Omental fat pad (tissue), 4 donors: ENCODE results near the gene TPSB2. TPM values are rescaled to one million over a fixed set of nuclear protein-coding genes. Genes with fewer than 3 reads are reported as not detected.
A peak's percentile ranks its signal among the peaks of the same experiment; 100 is the strongest.
"Not testable (repeated sequence)": the region's sequence is repeated elsewhere in the genome, so short reads cannot be mapped to it uniquely, and the experiment has no call there.

Source experiments
- ATAC-seq: fragments of 150-250 bp; one replicate; pipeline ENCODE4 v1.9.1; 2016; ENCODE audit warnings: mild to moderate bottlenecking, moderate library complexity; ENCODE audit not compliant: low FRiP score
- DNase-seq: peaks from one replicate; pipeline ENCODE4 v3.0.0-alpha.2; 2019; ENCODE audit warnings: low spot score
- CTCF ChIP-seq, 3 donors: fragments of 450-650 bp; IDR thresholded peaks; one replicate each; pipeline ENCODE4 v1.5.1; 2016 to 2017; ENCODE audit warnings: antibody characterized with exemption in 3 of 3, mild to moderate bottlenecking in 3 of 3, moderate library complexity in 2 of 3
- total RNA-seq, 4 donors: library from RNA; depleted of rRNA; stranded (reverse); fragments of >200 nt; gene quantifications; one replicate each; pipeline ENCODE4 v1.1.0, GENCODE V29; 2016

TPSB2 gene
- total RNA-seq, 4 donors from 2014 or later, result 10.1 to 112 (median 42.0) TPM

- not testable (repeated sequence) for ATAC-seq
Measured at GRCh38 chr16:1247903-1248537, 18.0 kb upstream of the TPSB2 start.

GRCh38 chr16:1245452-1246020 lies 15.6 kb upstream of the TPSB2 start:
- no peak for DNase-seq
- ATAC-seq, result no peak
- no peak for TF ChIP-seq CTCF (IDR thresholded peaks at IDR 0.05)

More at GRCh38 chr16:1247903-1248537, 18.0 kb upstream of the TPSB2 start:
- not testable (repeated sequence) for DNase-seq

GRCh38 chr16:1244881-1245280 lies 14.9 kb upstream of the TPSB2 start:
- DNase-seq (no peak), ATAC-seq (peak; percentile 44)
- TF ChIP-seq CTCF (IDR thresholded peaks at IDR 0.05), result no peak

GRCh38 chr16:1243907-1244850 lies 14.2 kb upstream of the TPSB2 start:
- not testable (repeated sequence) for DNase-seq
- peak; percentile 31 for ATAC-seq

- DNase-seq, ATAC-seq: not testable (repeated sequence)
Measured at GRCh38 chr16:1243363-1243762, 13.4 kb upstream of the TPSB2 start.

- DNase-seq, ATAC-seq: not testable (repeated sequence)
Measured at GRCh38 chr16:1241081-1241480, 11.1 kb upstream of the TPSB2 start.

- DNase-seq, ATAC-seq: not testable (repeated sequence)
Measured at GRCh38 chr16:1240436-1240835, 10.5 kb upstream of the TPSB2 start, which contains the start of gene TPSAB1. TSS of gene TPSAB1 (plus strand) at chr16:1240705. CDS start at chr16:1240939, 234 bp downstream.

- not testable (repeated sequence) for ATAC-seq, DNase-seq
Measured at GRCh38 chr16:1239575-1239974, 9.6 kb upstream of the TPSB2 start.

- not testable (repeated sequence) for DNase-seq, ATAC-seq
Measured at GRCh38 chr16:1238909-1239308, 8.9 kb upstream of the TPSB2 start.

GRCh38 chr16:1237990-1238389 lies 8.0 kb upstream of the TPSB2 start:
- ATAC-seq (no peak), DNase-seq (peak; percentile 19)
- no peak for TF ChIP-seq CTCF (IDR thresholded peaks at IDR 0.05)

GRCh38 chr16:1236659-1237058 lies 6.7 kb upstream of the TPSB2 start:
- ATAC-seq, DNase-seq: not testable (repeated sequence)

- ATAC-seq, result peak; percentile 62
- DNase-seq, result not testable (repeated sequence)
Measured at GRCh38 chr16:1232049-1232748, 2.2 kb upstream of the TPSB2 start.

GRCh38 chr16:1231301-1231700 lies 1.3 kb upstream of the TPSB2 start:
- not testable (repeated sequence) for ATAC-seq, DNase-seq

GRCh38 chr16:1230471-1231212 lies 658 bp upstream of the TPSB2 start:
- ATAC-seq, DNase-seq: not testable (repeated sequence)
